ENCODE measurements around the gene C14orf180. TPM values are rescaled to one million over a fixed set of nuclear protein-coding genes. Genes with fewer than 3 reads are reported as not detected.
"Not testable (repeated sequence)": the region's sequence is repeated elsewhere in the genome, so short reads cannot be mapped to it uniquely, and the experiment has no call there.

C14orf180 gene
- polyA plus RNA-seq, 4 donors: 0.10 to 0.27 TPM; not detected in 2

DNA sequence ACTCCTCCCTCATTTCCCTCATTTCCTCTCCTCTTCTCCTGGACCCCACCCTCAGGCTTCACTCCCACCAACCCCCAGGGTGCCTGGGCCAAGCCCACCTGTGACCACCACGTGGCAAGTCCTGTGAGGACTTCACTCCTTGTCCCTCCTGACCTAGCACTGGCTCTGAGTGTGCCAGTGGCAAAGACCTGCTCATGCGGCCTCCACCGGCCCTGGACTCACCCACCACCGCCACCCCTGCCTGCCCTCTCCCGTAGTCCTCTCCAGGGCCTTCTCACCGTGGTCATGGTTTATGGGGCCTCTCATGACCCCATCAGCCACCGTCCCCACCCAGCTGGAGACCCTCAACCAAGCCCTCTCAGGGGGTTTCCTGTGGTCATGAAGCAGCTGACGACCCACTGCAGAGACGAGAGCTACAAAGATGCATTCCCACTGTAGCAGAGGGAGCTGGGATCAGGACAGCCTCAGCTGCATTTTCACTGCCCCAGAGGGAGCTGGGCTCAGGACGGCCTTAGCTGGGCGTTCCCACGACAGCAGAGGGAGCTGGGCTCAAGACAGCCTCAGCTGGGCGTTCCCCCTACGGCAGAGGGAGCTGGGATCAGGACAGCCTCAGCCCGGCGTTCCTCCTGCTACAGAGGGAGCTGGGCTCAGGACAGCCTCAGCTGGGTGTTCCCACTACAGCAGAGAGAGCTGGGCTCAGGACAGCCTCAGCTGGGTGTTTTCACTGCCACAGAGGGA lies 3.2 kb upstream of the C14orf180 start:
- no peak for DNase-seq (ENCODE audit: low read depth in 4 of 4, low spot score in 3 of 4)

DNA sequence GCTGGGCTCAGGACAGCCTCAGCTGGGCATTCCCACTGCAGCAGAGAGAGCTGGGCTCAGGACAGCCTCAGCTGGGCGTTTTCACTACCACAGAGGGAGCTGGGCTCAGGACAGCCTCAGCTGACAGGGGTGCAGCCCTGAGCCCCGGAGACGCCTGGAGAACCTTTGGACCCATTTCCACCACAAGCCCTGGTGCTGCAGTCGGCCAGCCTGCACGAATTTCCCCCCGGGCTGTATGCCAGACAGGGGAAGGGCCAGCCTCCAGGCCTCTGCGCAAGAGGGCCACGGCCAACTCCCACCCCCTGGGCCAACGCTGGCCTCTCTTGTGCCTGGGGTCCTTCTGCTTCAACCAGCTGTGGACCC lies 2.6 kb upstream of the C14orf180 start:
- DNase-seq (ENCODE audit: low read depth in 4 of 4, low spot score in 3 of 4): no peak

GRCh38 chr14:104577426-104577825 lies 2.1 kb upstream of the C14orf180 start:
- DNase-seq (ENCODE audit: low read depth in 4 of 4, low spot score in 3 of 4): no peak

GRCh38 chr14:104577847-104578301 lies 1.7 kb upstream of the C14orf180 start:
- DNase-seq (ENCODE audit: low read depth in 4 of 4, low spot score in 3 of 4): no peak

DNA sequence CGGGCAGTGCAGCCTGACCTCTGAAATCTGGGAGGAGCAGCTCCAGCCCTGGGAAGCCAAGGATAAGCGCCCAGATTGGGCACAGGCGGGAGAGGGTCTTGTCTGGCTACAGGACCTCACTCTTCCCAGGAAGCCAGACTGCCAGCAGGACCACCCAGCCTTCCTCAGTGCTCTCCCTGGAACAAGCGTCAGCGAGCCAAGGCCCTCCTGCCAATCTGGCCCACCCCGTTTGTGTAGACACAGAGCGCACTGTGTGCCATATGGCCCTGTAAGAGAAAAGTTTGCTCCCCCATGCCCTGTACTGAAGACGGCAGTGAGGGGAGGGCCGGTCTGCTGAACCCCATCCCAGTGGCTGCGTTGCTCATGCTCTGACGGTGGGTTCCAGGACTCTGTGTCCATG lies 1.2 kb upstream of the C14orf180 start:
- no peak for DNase-seq (ENCODE audit: low read depth in 4 of 4, low spot score in 3 of 4)

GRCh38 chr14:104579939-104580338 lies 375 bp downstream of the C14orf180 start:
- not testable (repeated sequence) for DNase-seq (ENCODE audit: low read depth in 4 of 4, low spot score in 3 of 4)

- DNase-seq (ENCODE audit: low read depth in 4 of 4, low spot score in 3 of 4): no peak
Measured at GRCh38 chr14:104580961-104581360, 1.4 kb downstream of the C14orf180 start.

DNA sequence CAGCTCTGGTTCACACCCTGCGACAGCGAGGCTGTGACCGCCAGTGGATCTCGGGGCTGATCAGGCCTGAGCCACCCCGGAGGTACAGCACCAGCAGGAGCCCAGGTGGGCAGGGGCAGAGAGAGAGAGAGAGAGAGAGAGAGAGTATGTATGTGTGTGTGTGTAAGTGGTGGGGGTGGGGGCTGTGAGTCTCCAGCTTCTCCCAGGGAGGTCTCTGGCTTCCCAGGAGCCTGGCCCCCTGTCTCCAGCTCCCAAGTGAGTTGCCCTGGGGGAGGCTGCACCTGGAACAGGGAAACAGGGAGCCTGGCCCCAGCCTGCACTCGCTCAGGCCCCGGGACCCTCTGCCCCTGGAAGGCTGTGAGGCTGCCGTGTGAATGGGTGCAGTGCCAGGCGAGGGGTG lies 2.0 kb downstream of the C14orf180 start:
- DNase-seq (ENCODE audit: low read depth in 4 of 4, low spot score in 3 of 4): no peak

DNA sequence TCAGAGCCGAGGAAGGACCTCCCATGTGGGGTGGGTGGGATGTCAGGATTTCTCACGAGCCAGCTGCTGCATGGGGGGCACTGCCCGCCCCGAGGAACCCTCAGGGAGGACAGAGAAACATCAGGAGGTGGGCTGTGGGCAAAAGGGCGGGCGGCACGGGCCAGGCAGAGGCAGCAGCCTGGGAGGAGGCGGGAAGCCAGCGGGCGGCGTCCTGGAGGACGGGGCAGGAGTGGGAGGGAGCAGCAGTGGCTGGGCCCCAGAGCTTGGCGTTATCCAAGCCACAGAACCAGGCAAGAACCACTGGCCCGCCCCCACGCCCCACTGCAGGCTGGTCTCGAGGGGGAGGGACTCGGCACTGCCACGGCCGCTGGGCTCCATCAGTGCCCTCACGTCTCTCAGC lies 2.4 kb downstream of the C14orf180 start:
- no peak for DNase-seq (ENCODE audit: low read depth in 4 of 4, low spot score in 3 of 4)

GRCh38 chr14:104582662-104583061 lies 3.1 kb downstream of the C14orf180 start:
- no peak for DNase-seq (ENCODE audit: low read depth in 4 of 4, low spot score in 3 of 4)

GRCh38 chr14:104583424-104584306 lies 4.1 kb downstream of the C14orf180 start:
- no peak for DNase-seq (ENCODE audit: low read depth in 4 of 4, low spot score in 3 of 4)

GRCh38 chr14:104584557-104584956 lies 5.0 kb downstream of the C14orf180 start:
- no peak for DNase-seq (ENCODE audit: low read depth in 4 of 4, low spot score in 3 of 4)

GRCh38 chr14:104585966-104586697 lies 6.6 kb downstream of the C14orf180 start:
- DNase-seq (ENCODE audit: low read depth in 4 of 4, low spot score in 3 of 4): no peak

- no peak for DNase-seq (ENCODE audit: low read depth in 4 of 4, low spot score in 3 of 4)
Measured at GRCh38 chr14:104586832-104587620, 7.5 kb downstream of the C14orf180 start.

DNA sequence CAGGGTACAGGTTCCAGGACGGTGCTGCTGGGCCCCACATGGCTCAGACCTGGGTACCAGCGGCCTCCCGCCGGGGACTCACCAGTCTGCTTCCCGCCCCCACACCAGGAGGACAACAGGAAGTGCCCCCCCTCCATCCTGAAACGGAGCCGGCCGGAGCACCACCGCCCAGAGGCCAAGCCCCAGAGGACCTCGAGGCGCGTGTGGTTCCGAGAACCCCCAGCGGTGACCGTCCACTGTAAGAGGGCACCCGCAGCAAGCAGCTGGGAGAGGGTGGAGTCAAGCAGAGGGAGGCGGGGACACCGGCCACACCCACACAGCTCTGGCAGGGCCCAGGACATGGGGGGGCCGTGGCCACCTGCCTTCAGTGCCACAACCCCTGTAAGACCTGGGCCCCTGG lies 8.1 kb downstream of the C14orf180 start:
- DNase-seq (ENCODE audit: low read depth in 4 of 4, low spot score in 3 of 4): no peak

- DNase-seq (ENCODE audit: low read depth in 4 of 4, low spot score in 3 of 4): no peak
Measured at GRCh38 chr14:104588066-104588857, 8.7 kb downstream of the C14orf180 start.

DNA sequence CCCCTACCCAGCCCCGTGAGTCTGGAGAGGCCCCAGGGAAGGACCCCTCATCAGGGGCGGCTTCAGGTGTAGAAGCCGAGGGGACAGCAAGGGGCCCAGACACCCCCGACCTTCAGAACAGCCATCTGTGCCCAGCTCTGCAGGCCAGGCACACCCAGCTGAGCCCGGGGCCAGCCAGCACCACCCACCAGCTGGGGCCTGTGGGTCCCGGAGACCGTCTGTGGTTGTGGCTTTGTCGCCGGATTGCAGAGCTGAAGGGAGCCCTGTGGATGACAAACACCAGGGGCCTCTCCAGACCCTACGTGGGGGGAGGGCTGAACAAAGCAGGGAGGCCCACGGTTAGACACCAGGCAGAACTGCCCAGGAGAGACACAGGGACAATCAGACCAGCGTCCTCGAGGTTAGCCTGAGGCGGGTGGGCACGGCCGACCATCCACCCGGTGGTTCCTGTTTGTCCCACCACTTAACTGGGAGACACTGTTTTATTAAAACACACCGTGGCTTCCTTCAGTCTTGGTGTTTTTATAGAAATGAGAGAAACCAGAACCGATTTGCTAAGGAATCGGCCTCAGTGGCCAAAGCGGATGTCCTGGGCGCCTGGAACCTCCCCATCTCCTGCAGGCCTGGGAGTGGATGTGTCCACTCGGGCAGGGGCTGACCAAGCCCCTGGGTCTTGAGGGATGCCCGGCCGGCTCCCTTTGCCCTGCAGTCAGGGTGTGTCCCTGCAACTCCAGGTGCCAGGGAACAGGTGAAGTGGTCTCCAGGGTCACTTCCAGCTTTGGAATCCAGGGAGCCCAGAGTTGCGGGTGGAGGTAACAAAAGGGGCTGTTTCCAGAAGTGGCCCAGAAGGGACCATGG lies 10.0 kb downstream of the C14orf180 start:
- no peak for DNase-seq (ENCODE audit: low read depth in 4 of 4, low spot score in 3 of 4)

GRCh38 chr14:104590240-104590965 lies 10.8 kb downstream of the C14orf180 start:
- DNase-seq (ENCODE audit: low read depth in 4 of 4, low spot score in 3 of 4): no peak

Data from left renal pelvis (tissue), 4 donors.